Fibroblast of skin of left biceps (primary cell): ENCODE data around the gene RPL35.

Experiments
- DNase-seq, 2 experiments: peaks; one replicate each; pipeline ENCODE4 v3.0.0-alpha.2; 2013; ENCODE audit warnings: low read depth in 2 of 2

Gene RPL35

GRCh38 chr9:124861342-124862229 is at the start of gene RPL35, which contains the start of gene ARPC5L:
Gene RPL35, minus strand, starts transcription at chr9:124861957. Its CDS starts 45 bp downstream, at chr9:124861912.
Gene ARPC5L, plus strand, starts transcription at chr9:124862130. Its CDS starts 7,161 bp downstream, at chr9:124869291.
- peak; percentile 81 to 82 for DNase-seq

- DNase-seq = no peak
Measured at GRCh38 chr9:124908098-124908497, 46.3 kb upstream of the RPL35 start.

- DNase-seq = no peak
Measured at GRCh38 chr9:124906966-124907365, 45.2 kb upstream of the RPL35 start.

DNA sequence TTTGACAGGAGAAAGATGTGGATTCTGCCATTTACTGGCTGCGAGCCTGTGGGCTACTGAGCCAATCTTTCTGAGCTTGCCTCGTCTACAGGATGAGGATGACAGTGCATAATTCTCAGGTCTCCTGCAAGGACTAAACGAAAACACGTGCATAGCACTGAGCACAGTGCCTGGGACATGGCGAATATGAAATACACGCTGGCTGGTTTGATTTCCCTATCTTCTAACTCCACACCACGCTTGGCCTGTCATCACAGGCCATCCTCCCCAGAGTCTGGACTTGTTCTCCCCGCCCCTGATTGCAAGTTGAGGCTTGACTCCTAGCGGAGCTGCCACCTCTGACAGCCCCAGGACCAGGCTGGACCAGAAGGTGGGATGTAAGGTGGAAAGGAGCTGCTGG is 38.1 kb upstream of the RPL35 start:
- no peak for DNase-seq

GRCh38 chr9:124897570-124898460 is 36.1 kb upstream of the RPL35 start:
- no peak for DNase-seq

GRCh38 chr9:124894741-124895170 is 33.0 kb upstream of the RPL35 start:
- DNase-seq = peak in 1 of 2 experiments; percentile 11

- no peak for DNase-seq
Measured at GRCh38 chr9:124894035-124894740, 32.4 kb upstream of the RPL35 start.

GRCh38 chr9:124890179-124890578 is 28.4 kb upstream of the RPL35 start:
- no peak for DNase-seq

- no peak for DNase-seq
Measured at GRCh38 chr9:124889006-124889405, 27.2 kb upstream of the RPL35 start.

GRCh38 chr9:124887832-124888231 is 26.1 kb upstream of the RPL35 start:
- no peak for DNase-seq

- no peak for DNase-seq
Measured at GRCh38 chr9:124886866-124887492, 25.2 kb upstream of the RPL35 start.

DNA sequence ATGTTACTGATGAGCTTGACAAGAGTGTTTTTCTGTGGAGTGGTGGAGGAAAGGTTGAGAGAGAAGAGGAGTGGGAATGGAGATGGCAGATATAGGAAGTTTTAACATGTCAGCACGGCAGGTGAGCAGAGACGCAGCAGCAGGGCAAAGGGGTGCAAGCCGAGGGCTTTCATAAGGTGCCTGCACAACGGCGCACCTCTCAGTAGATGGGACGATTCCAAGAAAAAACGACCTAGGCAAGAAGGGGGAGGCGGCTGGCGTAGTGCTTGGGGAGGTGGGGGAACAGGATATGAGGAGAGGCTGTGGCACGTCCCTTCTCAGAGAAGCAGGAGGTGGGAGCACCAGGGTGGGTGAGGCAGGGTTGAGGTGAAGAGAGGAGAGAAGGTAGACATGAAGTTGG is 24.7 kb upstream of the RPL35 start:
- no peak for DNase-seq

- DNase-seq = no peak
Measured at GRCh38 chr9:124885551-124885950, 23.8 kb upstream of the RPL35 start.

DNA sequence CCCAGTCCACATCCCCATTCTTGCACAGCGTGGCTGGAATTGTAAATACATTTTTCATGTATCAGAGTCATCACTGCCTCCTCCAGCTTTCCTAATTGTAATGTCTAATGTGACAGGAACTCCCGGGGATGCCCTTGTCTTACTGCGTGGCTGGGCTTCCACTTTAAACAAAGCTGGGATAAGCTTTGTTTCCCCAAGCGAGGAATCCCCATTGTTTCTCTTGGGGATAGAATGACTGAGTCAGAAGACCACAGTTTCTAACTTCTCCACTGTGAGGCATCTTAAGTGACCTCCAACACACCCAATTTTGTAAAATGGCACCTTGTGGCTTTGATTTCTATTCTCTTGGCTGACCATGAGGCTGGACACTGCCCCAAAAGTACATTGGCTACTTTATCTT is 22.6 kb upstream of the RPL35 start:
- no peak for DNase-seq

- no peak for DNase-seq
Measured at GRCh38 chr9:124882231-124882630, 20.5 kb upstream of the RPL35 start.

DNA sequence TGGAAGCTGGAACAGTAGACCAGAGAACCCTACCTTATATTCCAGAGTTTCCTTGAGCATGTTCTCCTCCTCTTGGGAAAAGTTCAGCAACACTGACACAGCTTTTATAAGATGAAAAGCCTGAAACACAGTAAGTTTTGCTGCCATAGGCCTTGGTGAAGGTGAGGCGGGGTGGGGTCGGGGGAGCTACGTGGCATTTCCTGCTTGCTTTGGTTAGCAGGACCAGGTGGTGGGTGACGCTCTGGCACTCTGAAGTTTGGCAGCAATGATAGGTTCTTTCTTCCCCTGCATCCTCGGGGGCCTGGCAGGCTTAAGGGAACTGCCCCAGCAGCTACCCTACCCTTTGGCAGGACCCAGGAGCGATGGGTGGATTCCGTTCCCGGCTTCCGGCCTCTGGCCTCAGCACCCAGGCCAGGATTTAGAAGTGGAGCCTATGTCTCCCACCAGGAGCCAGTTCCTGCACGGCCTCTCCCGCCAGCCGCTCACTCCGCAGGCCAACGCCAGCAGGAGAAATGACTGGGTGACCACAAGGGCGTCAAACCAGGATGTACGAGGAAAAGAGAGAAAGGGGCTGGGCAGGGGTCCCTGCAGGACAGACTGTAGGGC is 19.5 kb upstream of the RPL35 start:
- DNase-seq = no peak

GRCh38 chr9:124880501-124880900 is 18.7 kb upstream of the RPL35 start:
- no peak for DNase-seq

GRCh38 chr9:124879226-124879625 is 17.5 kb upstream of the RPL35 start:
- no peak for DNase-seq

DNA sequence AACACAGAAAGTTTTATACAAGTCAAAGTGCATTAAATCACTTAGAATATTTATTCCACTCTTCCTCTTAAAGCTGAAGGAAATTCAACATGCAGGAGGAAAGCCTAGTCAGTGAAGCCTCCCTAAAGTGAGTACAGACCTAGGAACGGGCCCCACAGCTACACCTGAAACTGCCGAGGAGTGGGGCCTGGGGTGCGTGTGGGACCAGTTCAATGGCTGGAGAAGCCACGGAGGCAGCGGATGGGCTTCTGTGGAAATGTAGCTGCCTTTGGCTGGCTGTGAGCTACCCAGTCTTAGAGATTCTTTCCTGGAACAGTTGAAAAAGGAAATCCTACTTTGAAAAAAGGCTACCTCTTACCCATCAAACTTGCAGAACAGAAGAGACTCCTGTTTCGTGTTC is 16.8 kb upstream of the RPL35 start:
- DNase-seq = no peak

DNA sequence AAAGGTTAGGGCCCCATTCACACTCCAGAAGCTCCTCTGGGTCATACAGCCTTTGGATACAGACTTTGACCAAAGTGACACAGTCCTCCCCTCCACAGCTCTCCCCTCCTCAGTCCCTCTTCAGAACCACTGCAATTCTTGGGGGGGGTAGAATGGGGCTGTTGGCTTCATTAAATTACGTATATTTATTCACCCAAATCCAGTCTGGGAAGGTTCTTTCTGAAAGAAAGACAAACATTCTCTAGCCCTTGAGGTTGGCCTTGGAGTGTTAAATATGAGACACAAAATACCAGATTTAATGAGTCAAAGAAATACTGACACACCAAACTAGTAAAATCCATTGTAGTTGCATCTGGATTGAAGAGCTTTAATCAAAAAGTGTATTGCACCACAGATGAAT is 16.3 kb upstream of the RPL35 start:
- no peak for DNase-seq
